KBM-7 (cell line): ENCODE measurements around the gene MYT1.

Source experiments
- DNase-seq: peaks from one replicate; pipeline ENCODE4 v3.0.0-alpha.2; 2015
- in situ Hi-C: fragments of 300-500 bp; cut with MboI; formaldehyde crosslinking; loops from 2 replicates; pipeline ENCODE4 v1.14.3; 2020; ENCODE audit warnings: low sequenced_read_pairs, low pct_unique_long_range_greater_than_20kb, mixed read lengths

Gene MYT1

DNA sequence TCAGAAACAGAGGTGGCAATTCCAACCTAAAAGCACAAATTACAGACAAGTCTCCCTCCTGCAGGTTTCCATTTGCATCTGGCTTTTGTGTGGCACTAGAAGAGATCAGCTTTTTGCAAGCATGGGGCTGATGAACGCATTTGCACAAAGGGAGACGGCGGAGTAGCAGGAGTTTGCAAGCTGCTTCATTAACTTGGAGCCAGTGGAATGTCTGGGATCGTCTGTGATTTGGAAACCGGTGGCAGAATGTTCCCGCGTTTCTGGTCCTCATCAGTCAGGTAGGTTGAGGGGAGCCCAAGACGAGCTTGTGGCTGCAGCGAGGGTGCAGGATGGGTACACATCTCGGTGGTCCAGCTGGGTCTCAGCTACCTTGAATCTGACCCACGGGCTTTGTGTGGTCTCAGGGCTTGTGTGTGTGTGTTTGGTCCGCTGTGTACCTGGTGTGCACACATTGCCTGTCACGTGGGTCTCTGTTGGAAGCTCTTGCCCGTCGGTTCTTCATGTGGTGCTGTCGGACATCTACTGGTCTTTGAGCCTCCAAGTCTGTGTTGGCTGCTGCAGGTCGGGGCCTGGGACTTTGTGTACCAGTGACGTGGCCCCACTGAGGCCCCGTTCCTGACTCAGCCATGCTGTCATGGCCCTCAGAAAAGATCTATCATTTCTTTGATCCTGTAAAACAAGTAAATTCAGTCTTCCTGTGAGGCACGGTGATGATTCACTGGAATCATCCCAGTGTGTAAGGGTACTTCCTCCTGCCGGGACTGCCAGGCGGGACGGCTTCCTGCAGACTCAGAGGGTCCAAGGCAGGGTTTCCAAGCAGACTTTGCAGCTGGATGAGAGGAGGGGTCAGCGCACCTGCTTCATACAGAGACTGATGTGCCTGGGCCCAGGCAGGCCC, 12.4 kb upstream of the MYT1 start:
- in situ Hi-C loops: no loop called here
- DNase-seq: no peak

DNA sequence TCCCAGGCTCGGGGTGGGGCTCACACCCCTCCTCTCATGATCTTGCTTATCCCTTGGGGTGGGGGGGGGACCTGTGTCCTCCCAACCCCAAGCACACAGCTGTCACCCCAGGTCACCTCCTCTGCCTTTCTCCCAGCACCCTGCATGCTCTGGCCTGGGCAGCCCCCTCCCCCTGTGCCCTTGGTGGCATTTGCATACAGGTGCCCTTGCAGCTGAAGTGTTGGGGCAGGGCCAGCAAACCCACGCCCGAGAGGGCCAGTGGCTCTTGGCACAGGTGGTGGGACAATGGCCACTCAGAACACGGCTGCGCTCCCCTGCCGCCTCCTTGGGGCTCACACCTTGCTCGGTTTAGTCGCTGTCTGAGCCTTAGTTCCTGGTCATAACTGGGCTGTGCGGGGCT, 11.3 kb upstream of the MYT1 start:
- no peak for DNase-seq
- in situ Hi-C loops: no loop called here

DNA sequence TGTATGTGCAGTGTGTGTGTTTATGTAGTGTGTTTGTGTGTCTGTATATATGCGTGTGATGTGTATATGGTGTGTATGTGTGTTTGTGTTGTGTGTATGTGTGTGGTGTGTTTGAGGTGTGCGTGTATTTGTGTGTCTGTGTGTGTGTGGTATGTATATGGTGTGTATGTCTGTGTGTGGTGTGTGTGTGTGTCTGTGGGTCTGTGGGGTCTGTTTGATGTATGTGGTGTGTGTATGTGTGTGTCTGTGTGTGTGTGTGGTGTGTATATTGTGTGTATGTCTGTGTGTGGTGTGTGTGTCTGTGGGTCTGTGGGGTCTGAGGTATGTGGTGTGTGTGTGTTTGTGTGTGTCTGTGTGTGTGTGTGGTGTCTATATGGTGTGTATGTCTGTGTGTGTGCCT, 10.8 kb upstream of the MYT1 start:
- DNase-seq: no peak

DNA sequence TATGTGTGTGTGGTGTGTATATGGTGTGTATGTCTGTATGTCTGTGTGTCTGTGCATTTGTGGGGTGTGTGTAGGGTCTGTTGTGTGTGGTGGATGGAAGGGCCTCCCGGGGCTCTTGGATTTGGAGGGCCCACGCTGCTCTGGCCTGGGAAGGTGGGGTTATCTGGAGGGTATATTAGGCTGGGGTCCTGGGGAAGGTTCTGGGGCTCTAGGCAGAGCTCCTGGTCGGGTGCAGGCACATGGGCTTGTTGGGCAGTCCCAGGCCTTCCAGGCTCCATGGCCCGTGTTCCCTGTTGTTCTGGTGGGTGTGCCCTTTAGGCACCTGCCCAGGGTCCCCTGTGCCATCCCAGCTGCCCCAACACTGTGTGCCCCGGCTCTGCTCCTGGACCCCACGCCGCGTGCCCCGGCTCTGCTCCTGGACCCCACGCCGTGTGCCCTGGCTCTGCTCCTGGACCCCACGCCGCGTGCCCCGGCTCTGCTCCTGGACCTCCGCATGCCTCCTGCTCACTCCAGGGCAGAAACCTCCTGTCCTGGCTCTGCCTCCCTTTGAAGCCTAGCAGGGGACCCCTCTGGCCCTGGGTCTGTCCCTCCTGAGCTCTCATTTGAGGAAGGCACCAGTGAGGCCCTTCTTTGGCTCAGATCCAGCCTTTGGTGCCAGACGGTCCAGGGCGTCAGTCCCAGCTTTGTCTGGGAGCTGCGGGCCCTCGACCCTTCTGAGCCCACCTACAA, 10.2 kb upstream of the MYT1 start:
- in situ Hi-C loops: no loop called here
- no peak for DNase-seq

More for the DNA sequence above, 10.8 kb upstream of the MYT1 start:
- in situ Hi-C loops: no loop called here

DNA sequence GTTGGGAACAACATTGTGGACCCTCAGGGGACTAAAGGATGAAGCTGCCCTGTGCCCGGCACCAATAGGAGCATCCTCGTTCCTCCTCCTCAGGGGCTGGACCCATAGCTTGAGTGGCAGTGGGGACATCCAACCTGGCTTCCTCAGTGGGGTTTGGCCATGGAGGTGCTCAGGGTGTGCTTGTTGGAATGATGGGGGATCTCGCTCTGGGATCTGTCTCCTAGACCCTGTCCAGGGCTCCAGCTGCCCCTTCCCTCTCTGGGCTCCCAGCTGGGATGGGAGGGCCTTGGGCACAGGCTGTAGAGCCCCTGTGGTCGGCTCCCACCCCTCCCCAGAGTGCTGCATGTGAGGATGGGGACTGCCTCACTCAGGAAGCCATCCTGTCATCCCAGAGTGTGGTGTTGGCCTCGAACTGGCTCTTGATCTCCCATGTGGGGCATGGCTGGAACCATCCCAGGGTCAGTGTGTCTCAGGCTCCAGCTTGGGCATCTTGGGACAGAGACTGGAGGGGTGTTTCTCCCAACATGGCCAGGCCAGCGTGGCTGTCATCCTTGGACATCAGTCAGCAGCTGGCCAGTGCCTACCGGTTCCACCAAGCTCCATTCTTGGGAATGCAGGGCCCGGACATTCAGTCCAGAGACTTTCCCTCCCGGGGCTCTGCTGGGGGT, 9.5 kb upstream of the MYT1 start:
- in situ Hi-C loops: no loop called here
- DNase-seq: no peak

DNA sequence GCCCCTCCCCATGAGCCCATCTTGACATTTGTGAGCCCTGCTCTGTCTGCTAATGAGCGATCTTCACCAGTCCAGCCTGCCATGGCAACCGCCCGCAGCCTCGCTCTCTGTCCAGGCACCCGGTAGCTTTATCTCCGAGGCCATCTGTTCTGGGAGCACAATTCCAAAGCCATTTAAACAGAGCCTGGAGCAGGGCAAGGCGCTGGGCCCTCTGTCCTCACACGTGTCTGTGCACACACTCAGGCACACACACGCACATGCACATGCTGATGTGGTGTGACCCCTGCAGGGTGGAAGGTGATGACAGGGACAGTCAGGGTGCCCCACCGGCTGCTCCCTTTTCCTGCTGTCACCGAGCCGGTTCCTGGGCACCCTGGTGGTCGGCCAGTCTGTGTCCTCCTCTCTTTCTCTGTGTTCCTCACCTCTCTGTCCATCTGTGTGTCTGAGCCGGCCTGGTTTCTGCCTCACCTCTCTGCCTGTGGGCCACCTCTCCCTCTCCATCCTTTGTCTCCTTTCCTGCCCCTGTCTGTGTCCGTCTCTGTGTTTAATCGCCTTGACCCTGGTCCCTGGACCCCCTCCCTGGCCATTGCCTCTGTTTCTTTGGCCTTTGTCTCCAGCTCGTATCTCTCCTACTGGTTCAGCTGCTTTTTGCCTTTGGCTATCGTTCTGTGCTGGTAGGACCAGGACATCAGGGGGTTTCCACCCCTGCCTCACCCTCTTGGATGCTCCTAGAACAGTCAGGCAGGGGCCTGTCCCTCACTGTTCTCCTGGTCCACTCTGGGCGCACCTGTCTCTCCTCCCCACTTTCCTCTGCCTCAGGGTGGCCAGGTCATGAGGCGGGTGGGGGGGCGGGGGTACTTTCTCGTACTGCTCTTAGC, 8.8 kb upstream of the MYT1 start:
- in situ Hi-C loops: no loop called here
- no peak for DNase-seq

DNA sequence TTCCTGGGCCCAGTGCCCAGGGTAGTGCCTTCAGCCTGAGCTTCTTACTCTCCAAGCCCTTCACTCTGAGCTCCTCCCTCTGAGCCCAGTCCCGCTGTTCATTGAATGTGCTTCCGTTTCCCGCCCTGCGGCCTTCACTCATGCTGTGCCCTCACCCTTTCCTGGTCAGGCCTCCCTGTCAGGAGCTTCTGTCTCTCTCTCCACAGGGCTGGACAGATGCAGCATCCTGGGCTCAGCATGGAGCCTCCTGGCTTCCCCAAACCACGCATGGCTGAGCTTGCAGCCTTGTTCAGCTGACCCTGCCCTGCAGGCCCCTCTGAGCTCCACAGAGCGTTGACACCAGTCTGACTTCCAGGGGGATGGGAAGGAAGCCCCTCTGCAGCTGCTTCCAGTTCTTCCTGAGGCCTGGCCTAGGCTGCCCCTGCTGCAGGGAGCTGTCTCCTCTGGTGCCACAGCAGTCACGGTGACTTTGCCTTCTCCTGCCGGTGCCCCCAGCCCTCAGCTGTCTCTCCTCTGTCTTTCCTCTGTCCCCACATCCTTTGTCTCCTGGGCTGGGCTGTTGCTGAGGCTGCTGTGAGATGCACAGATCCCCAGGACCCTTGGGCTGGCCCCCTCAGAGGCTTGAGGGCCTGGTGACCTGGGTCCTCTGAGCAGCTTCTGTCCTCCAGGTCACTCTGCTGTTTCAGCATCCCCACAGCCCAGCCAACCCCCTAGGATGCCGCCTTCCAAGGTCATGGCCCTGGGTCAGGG, 7.9 kb upstream of the MYT1 start:
- in situ Hi-C loops: no loop called here
- DNase-seq: no peak

DNA sequence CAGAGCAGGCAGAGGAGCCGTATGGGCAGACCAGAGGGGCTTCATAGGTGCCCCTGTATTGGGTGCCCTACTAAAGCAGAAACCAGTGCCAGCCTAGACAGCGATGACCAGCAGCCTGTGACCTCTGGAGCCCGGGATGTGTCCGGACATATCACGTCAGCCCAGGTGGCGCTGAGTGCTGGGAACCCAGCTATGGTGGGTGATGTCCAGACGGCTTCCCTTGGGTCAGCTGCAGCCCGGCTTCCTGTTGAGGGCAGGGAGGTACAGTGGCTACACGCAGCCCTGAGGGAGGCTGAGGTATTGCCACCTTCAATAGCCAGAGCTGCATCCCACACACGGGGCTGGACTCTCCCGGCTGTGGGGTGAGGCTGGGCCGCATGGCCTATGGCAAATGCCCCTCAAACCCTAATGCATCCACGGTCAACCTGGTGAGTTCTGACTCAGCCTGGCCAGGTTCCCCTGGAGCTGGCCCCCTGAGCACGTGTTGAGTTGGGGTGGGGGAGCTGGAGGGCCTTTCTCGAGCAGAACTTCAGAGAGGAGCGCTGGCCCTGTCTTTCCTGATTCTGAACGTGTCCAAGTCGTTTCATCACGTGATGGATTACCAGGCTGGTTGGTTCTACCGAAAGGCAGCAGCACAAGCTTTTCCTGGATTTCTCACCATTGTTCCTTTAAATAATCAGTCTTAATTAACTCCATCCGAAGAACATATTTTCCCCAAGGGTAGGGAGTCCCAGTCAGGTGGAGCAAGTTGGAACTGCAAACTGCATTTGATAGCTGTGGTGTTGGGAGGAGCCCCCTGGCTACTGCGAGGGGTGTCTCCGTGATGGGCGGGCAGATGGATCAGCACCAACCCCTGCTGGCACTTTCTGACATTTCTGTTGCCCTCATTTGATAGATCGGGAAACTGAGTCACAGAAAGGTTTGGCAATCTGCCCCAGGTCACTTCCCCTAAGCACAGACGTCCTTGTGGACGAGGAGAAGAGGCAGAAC, 7.1 kb upstream of the MYT1 start:
- in situ Hi-C loops: no loop called here
- DNase-seq: no peak

DNA sequence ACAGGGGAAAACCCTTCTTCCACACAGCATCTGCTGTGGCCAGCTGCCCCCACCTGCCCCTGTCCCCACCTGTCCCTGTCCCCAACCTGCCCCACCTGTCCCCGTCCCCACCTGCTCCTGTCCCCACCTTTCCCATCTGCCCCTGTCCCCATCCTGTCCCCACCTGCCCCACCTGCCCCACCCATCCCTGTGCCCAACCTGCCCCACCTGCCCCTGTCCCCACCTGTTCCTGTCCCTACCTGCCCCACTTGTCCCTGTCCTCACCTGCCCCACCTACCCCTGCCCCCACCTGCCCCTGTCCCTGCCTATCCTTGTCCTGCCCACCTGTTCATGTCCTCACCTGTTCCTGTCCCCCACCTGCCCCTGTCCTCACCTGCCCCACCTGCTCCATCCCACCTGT, 6.4 kb upstream of the MYT1 start:
- no peak for DNase-seq
- in situ Hi-C loops: no loop called here

DNA sequence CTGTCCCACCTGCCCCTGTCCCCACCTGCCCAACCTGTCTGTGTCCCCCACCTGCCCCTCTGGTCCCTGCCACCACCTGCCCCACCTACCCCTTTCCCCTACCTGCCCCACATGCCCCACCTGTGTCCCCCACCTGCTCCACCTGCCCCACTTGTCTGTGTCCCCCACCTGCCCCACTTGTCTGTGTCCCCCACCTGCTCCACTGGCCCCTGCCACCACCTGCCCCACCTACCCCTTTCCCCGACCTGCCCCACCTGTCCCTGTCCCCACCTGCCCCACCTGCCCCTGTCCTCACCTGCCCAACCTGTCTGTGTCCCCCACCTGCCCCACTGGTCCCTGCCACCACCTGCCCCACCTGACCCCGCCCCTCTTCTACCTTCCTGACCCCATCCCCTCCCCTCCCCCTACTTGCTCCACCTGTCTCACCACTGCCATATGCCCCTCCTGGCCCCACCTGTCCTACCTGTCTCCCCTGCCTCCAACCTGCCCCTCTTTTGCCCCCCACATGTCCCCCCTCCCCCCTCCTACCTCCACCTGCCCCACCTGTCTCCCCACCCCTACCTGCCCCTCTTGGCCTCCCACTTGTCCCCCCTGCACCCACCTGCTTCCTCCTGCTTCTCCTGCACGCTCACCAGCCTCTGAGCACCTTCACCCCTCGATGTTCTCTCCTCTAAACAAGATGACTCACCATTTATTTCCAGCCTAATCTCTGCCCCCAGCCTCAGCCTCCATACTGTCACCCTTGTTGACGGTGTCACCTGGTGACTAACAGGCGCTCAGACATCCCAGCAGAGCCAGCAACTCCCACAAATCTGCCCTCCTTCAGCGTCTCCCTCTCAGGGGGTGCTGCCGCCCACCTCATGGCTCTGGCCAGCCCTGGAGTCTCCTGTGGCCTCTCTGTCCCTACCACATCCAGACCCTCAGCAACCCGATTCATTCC, 5.6 kb upstream of the MYT1 start:
- no peak for DNase-seq
- in situ Hi-C loops: no loop called here

DNA sequence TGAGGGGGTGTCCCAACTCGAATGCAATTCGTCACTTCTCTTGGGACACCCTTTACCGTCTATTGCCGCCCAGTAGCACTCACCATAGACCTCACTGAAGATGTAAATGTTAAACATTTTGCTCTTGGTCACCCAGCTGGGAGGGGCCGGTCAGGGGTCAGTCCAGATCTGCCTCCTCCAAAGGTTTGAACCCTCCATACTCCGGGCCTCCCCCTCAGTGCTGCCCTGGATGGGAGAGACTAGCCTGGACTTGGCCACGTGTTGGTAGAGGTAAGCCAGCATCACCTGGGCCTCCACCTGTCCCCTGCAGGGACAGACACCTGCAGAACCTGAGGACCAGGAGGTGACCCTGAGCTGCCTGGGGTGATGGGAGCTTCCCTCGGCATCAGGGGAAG, 5.0 kb upstream of the MYT1 start:
- no peak for DNase-seq
- in situ Hi-C loops: no loop called here

DNA sequence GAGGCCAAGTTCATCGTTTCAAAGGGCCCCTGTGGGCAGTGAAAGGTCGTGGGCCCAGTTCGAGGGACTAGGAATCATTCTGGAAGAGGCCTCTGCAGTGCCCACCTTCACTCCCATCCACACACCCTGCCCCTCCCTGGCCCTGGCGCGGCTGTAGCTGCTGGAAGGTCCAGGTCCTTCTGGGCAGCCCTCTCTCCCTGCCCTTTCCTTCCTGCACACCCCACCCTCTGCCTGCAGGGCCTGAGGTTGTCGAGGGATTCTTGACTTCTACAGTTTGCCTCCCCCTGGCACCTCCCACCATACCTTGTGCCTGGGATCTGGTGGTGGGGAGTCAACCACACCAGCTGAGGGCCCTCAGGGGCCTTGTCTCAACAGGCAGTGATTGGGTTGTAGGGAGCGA, 4.5 kb upstream of the MYT1 start:
- no peak for DNase-seq
- in situ Hi-C loops: no loop called here

DNA sequence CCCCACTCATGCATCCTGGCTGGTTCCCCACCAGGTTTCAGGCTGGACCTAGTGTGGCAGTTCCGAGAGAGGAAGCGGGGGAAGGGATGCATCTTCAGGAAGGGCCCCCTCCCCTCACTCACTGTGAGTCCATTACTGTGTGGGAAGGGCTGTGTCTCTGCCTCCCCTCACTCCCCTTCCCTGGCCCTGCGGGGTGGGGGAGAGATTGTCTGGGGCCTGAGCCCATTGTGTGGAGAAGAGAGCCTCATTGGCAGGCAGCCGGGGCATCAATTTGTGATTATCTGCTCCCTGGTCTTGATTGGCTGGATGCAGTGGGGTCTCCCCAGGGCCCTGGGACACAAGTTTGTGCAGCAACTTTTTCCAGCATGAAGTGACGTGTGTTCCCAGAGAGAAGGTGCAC, 4.1 kb upstream of the MYT1 start:
- in situ Hi-C loops: no loop called here
- DNase-seq: no peak

DNA sequence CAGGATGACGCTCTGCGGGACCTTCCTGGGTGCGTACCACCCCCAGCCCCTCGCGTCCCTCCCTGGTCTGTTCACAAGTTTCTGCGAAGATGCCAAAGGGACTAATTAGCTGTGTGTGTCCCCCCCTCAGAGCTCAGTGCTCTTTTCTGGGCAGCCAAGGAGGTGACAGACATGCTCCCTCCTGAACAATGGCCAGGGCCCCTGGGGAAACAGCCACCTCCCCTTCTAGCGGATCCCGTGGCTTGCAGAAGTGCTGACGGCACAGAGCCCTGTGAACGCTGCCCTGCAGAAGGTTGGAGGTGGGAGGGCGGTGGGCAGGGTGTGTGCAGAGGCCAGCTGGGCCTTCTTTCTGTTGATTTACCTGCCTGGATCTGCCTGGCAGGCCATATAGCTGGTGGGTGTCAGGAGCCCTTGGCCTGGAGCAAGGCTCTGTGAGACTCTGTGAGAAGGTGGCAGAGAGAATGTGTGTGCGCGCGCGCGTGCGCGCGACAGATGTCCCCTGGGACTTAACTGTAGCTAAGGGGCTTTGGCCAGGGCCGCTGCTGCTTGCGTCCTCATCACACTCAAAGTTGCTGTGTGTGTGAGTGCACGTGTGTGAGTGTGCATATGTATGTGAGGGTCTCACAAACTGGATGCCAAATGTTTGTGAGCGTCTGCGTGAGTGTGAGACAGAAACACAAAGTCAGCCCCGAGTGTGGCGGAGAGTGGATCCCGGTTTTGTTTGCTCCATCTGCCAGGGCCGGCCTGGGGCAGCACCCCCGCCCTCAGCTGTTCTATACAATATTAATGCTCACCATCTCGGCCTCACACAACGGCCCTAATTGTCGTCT, 3.5 kb upstream of the MYT1 start:
- DNase-seq: no peak

DNA sequence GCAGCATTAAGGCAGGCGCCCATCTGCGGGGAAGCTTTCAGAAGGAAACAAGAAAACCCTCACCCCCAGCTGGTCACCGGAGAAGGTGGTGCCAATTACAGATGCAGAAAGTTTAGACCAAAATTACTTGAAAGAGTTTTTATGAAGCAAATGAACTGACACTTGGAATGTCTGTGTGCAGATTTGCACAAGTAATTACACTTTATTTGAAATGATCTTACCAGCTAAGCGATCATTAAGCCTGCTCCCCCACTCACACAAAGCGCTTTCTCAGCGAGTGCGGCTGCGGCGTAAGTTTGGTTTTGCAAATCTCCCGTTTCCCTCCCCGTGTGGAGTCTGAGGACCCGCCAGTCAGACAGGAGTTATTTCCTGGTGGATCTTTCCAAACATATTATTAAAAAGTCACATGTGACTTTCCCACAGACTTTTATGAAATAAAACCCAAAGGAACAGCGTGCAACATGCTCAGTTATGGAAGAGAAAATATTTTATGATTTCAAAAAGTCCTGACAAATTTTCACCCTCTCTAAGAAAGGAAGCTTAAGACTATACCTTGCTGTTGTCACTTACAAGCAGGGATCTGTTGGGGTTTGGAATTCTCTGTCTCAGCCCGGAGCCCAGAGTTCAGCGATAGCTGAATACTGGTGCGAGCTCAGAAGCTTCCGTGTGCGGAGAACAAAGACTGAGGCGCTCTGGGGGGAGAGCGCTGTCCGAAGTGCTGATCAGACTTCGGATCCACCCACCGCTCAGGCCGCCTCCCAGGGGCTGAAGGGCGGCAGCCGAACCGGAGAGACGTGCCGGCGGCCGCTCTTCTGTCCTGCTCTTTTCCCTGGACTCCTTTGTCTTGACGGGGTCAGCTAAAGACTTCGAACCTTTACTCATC, 2.7 kb upstream of the MYT1 start:
- in situ Hi-C loops: no loop called here
- DNase-seq: peak; percentile 60

More for the DNA sequence above, 3.5 kb upstream of the MYT1 start:
- in situ Hi-C loops: no loop called here
